Hepatocyte (in vitro differentiated cells): ENCODE data around the gene B4GALT5.

ENCODE experiments used
- EZH2 ChIP-seq: fragments of 200-600 bp; sonication (generic); IDR thresholded peaks from 2 replicates; pipeline ENCODE4 v1.6.1; 2016; ENCODE audit warnings: antibody characterized with exemption, mild to moderate bottlenecking, borderline replicate concordance
- EZH2phosphoT487 ChIP-seq: fragments of 200-600 bp; sonication (generic); IDR thresholded peaks from one replicate; pipeline ENCODE4 v1.6.1; 2018; ENCODE audit warnings: antibody characterized with exemption, mild to moderate bottlenecking, low read depth, moderate library complexity; ENCODE audit not compliant: unreplicated experiment, severe bottlenecking
- TF ChIP-seq, protein P1 (sequence below): fragments of 200-600 bp; sonication (generic); IDR thresholded peaks from 2 replicates; pipeline ENCODE4 v1.5.1; 2016; ENCODE audit warnings: antibody characterized with exemption, mild to moderate bottlenecking; ENCODE audit not compliant: poor library complexity

DNA sequence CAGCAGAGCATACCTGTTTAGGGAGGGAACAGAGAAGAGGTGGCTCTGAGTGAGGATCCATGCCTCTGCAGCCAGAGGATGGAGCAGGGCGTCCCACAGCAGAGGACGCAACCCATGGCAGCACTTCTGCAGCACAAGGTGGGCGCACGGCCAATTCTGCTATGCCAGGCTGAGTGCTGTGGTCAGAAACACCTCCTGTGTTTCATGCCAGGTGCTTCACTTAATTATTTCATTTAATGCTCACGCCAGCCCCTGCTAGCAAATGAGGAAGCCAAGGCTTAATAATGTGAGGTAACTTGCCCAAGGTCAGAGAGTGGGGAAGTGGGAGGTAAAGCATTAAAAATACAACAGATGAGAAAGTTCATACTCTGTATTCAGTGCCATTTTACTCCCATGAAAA is 77.2 kb downstream of the B4GALT5 start:
- TF ChIP-seq, protein P1, sequence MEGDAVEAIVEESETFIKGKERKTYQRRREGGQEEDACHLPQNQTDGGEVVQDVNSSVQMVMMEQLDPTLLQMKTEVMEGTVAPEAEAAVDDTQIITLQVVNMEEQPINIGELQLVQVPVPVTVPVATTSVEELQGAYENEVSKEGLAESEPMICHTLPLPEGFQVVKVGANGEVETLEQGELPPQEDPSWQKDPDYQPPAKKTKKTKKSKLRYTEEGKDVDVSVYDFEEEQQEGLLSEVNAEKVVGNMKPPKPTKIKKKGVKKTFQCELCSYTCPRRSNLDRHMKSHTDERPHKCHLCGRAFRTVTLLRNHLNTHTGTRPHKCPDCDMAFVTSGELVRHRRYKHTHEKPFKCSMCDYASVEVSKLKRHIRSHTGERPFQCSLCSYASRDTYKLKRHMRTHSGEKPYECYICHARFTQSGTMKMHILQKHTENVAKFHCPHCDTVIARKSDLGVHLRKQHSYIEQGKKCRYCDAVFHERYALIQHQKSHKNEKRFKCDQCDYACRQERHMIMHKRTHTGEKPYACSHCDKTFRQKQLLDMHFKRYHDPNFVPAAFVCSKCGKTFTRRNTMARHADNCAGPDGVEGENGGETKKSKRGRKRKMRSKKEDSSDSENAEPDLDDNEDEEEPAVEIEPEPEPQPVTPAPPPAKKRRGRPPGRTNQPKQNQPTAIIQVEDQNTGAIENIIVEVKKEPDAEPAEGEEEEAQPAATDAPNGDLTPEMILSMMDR: no peak
- TF ChIP-seq EZH2 (no peak), EZH2phosphoT487 (no peak)
